Measurements from ENCODE around the gene TFE3.

The TFE3 gene

GRCh38 chrX:49069038-49069437, 25.9 kb upstream of the TFE3 start:
- H3K9me3 ChIP-seq (ENCODE audit: control insufficient read depth, insufficient read depth, low read length) = no peaks in the 10 kb centered on the region
- H3K4me3 ChIP-seq (ENCODE audit: low read depth, low read length) = no peak overlapping the region
- no peak overlapping the region for H3K9ac ChIP-seq (ENCODE audit: low read depth, low read length)
- H3K36me3 ChIP-seq (ENCODE audit: control insufficient read depth, insufficient read depth, low read length) = peaks cover 13% of the 10 kb centered on the region
- no peaks in the 10 kb centered on the region for H3K4me1 ChIP-seq (ENCODE audit: control insufficient read depth, insufficient read depth, low read length)
- no peaks in the 10 kb centered on the region for H3K27me3 ChIP-seq (ENCODE audit: control insufficient read depth, insufficient read depth, low read length)

DNA sequence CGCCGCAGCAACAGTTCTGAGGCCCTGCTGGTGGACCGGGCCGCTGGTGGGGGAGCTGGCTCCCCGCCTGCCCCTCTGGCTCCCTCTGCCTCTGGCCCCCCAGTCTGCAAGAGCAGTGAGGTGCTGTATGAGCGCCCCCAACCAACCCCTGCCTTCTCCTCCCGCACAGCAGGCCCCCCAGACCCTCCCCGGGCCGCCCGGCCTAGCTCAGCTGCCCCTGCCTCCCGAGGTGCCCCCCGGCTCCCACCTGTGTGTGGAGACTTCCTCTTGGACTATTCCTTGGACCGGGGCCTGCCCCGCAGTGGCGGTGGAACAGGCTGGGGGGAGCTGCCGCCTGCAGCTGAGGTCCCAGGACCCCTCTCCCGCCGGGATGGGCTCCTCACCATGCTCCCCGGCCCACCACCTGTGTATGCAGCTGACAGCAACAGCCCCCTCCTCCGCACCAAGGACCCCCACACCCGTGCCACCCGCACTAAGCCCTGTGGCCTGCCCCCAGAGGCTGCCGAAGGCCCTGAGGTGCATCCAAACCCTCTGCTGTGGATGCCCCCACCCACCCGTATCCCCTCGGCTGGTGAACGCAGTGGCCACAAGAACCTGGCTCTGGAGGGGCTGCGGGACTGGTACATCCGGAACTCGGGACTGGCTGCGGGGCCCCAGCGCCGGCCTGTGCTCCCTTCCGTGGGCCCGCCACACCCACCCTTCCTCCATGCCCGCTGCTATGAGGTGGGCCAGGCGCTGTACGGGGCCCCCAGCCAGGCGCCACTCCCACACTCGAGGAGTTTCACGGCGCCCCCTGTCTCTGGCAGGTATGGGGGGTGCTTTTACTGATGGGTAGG, 24.3 kb upstream of the TFE3 start:
- Histone ChIP-seq H3K4me3 (ENCODE audit: low read depth, low read length) (no peak overlapping the region), H3K4me1 (ENCODE audit: control insufficient read depth, insufficient read depth, low read length) (no peaks in the 10 kb centered on the region), H3K9ac (ENCODE audit: low read depth, low read length) (no peak overlapping the region), H3K9me3 (ENCODE audit: control insufficient read depth, insufficient read depth, low read length) (no peaks in the 10 kb centered on the region), H3K27me3 (ENCODE audit: control insufficient read depth, insufficient read depth, low read length) (no peaks in the 10 kb centered on the region), H3K36me3 (ENCODE audit: control insufficient read depth, insufficient read depth, low read length) (peaks cover 18% of the 10 kb centered on the region)

- Histone ChIP-seq H3K4me3 (ENCODE audit: low read depth, low read length) (no peak overlapping the region), H3K9ac (ENCODE audit: low read depth, low read length) (no peak overlapping the region), H3K9me3 (ENCODE audit: control insufficient read depth, insufficient read depth, low read length) (no peaks in the 10 kb centered on the region), H3K27me3 (ENCODE audit: control insufficient read depth, insufficient read depth, low read length) (no peaks in the 10 kb centered on the region), H3K36me3 (ENCODE audit: control insufficient read depth, insufficient read depth, low read length) (peaks cover 24% of the 10 kb centered on the region), H3K4me1 (ENCODE audit: control insufficient read depth, insufficient read depth, low read length) (no peaks in the 10 kb centered on the region)
These were observed 23.5 kb upstream of the TFE3 start for GRCh38 chrX:49066690-49067089.

DNA sequence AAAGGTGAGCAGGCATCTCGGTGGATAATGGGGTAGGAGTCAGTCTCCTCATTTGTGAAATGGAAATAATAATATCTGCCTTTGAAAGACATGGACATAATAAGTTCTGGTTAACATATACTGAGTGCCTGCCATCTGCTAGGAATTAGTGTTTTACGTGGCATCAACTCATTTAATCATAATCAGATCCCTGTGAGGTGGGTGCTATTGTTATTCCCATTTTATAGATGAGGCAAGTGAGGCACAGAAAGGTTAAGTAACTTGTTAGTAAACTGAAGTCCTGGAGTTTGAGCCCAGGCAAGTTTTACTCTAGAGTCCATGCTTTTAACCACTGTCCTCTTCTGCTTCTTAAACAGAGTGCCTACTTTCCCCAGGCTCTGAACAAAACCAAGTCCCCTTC, 23.1 kb upstream of the TFE3 start:
- Histone ChIP-seq H3K9ac (ENCODE audit: low read depth, low read length) (no peak overlapping the region), H3K4me1 (ENCODE audit: control insufficient read depth, insufficient read depth, low read length) (no peaks in the 10 kb centered on the region), H3K27me3 (ENCODE audit: control insufficient read depth, insufficient read depth, low read length) (no peaks in the 10 kb centered on the region), H3K4me3 (ENCODE audit: low read depth, low read length) (no peak overlapping the region), H3K36me3 (ENCODE audit: control insufficient read depth, insufficient read depth, low read length) (peaks cover 28% of the 10 kb centered on the region), H3K9me3 (ENCODE audit: control insufficient read depth, insufficient read depth, low read length) (no peaks in the 10 kb centered on the region)

GRCh38 chrX:49064735-49065134, 21.6 kb upstream of the TFE3 start:
- no peaks in the 10 kb centered on the region for H3K4me1 ChIP-seq (ENCODE audit: control insufficient read depth, insufficient read depth, low read length)
- no peaks in the 10 kb centered on the region for H3K9me3 ChIP-seq (ENCODE audit: control insufficient read depth, insufficient read depth, low read length)
- H3K36me3 ChIP-seq (ENCODE audit: control insufficient read depth, insufficient read depth, low read length) = peaks cover 25% of the 10 kb centered on the region
- no peak overlapping the region for H3K4me3 ChIP-seq (ENCODE audit: low read depth, low read length)
- no peak overlapping the region for H3K9ac ChIP-seq (ENCODE audit: low read depth, low read length)
- no peaks in the 10 kb centered on the region for H3K27me3 ChIP-seq (ENCODE audit: control insufficient read depth, insufficient read depth, low read length)

- H3K27me3 ChIP-seq (ENCODE audit: control insufficient read depth, insufficient read depth, low read length) = no peaks in the 10 kb centered on the region
- peaks cover 25% of the 10 kb centered on the region for H3K36me3 ChIP-seq (ENCODE audit: control insufficient read depth, insufficient read depth, low read length)
- H3K4me1 ChIP-seq (ENCODE audit: control insufficient read depth, insufficient read depth, low read length) = no peaks in the 10 kb centered on the region
- H3K4me3 ChIP-seq (ENCODE audit: low read depth, low read length) = no peak overlapping the region
- no peaks in the 10 kb centered on the region for H3K9me3 ChIP-seq (ENCODE audit: control insufficient read depth, insufficient read depth, low read length)
- H3K9ac ChIP-seq (ENCODE audit: low read depth, low read length) = no peak overlapping the region
These were observed 21.1 kb upstream of the TFE3 start for GRCh38 chrX:49064303-49064702.

GRCh38 chrX:49063715-49064114, 20.6 kb upstream of the TFE3 start:
- no peaks in the 10 kb centered on the region for H3K4me1 ChIP-seq (ENCODE audit: control insufficient read depth, insufficient read depth, low read length)
- H3K9me3 ChIP-seq (ENCODE audit: control insufficient read depth, insufficient read depth, low read length) = no peaks in the 10 kb centered on the region
- no peak overlapping the region for H3K4me3 ChIP-seq (ENCODE audit: low read depth, low read length)
- H3K36me3 ChIP-seq (ENCODE audit: control insufficient read depth, insufficient read depth, low read length) = peaks cover 25% of the 10 kb centered on the region
- H3K27me3 ChIP-seq (ENCODE audit: control insufficient read depth, insufficient read depth, low read length) = no peaks in the 10 kb centered on the region
- H3K9ac ChIP-seq (ENCODE audit: low read depth, low read length) = no peak overlapping the region

- no peaks in the 10 kb centered on the region for H3K4me1 ChIP-seq (ENCODE audit: control insufficient read depth, insufficient read depth, low read length)
- H3K36me3 ChIP-seq (ENCODE audit: control insufficient read depth, insufficient read depth, low read length) = peaks cover 25% of the 10 kb centered on the region
- no peak overlapping the region for H3K9ac ChIP-seq (ENCODE audit: low read depth, low read length)
- no peaks in the 10 kb centered on the region for H3K27me3 ChIP-seq (ENCODE audit: control insufficient read depth, insufficient read depth, low read length)
- H3K4me3 ChIP-seq (ENCODE audit: low read depth, low read length) = no peak overlapping the region
- no peaks in the 10 kb centered on the region for H3K9me3 ChIP-seq (ENCODE audit: control insufficient read depth, insufficient read depth, low read length)
These were observed 18.8 kb upstream of the TFE3 start for GRCh38 chrX:49061916-49062315.

DNA sequence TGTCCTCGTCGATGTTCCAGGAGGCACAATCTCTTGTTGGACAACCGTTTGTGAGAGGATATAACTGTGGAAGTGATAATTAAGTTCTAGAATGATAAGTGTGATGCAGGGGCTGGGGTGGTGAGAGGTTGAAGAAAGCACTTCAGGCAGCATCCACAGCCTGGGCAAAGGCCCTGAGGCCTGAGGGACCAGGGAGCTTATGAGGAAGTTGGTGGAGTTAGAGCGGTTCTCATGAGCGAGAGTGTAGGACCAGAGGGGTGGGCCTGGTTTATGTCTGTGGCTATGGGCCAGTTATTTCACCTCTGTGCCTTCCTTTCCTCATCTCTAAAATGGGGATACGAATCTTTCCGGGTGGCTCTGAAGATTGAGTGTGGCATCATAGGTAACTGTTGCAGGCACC, 18.3 kb upstream of the TFE3 start:
- Histone ChIP-seq H3K4me3 (ENCODE audit: low read depth, low read length) (no peak overlapping the region), H3K36me3 (ENCODE audit: control insufficient read depth, insufficient read depth, low read length) (peaks cover 25% of the 10 kb centered on the region), H3K9me3 (ENCODE audit: control insufficient read depth, insufficient read depth, low read length) (no peaks in the 10 kb centered on the region), H3K27me3 (ENCODE audit: control insufficient read depth, insufficient read depth, low read length) (no peaks in the 10 kb centered on the region), H3K9ac (ENCODE audit: low read depth, low read length) (no peak overlapping the region), H3K4me1 (ENCODE audit: control insufficient read depth, insufficient read depth, low read length) (no peaks in the 10 kb centered on the region)

DNA sequence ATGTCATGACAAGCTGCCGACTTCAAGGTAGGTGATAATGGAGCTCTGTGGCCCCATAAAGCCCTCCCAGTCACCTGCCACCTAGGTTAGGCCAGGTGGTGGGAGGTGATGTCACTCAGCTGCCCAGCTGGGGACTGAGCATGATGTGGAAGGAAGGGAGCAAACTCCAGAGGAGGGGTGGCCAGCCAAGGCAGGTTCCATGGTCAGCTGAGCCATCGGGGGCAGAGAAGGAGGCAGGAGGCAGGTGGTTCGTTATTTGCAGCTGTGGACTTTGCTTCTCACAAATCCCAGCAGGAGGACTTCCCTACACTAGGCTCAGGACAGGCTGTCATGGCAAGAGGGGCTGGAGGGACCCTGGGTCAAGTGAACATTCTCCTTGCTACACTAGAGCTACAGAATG, 17.8 kb upstream of the TFE3 start:
- H3K9ac ChIP-seq (ENCODE audit: low read depth, low read length) = no peak overlapping the region
- no peak overlapping the region for H3K4me3 ChIP-seq (ENCODE audit: low read depth, low read length)
- no peaks in the 10 kb centered on the region for H3K4me1 ChIP-seq (ENCODE audit: control insufficient read depth, insufficient read depth, low read length)
- H3K9me3 ChIP-seq (ENCODE audit: control insufficient read depth, insufficient read depth, low read length) = no peaks in the 10 kb centered on the region
- no peaks in the 10 kb centered on the region for H3K27me3 ChIP-seq (ENCODE audit: control insufficient read depth, insufficient read depth, low read length)
- peaks cover 25% of the 10 kb centered on the region for H3K36me3 ChIP-seq (ENCODE audit: control insufficient read depth, insufficient read depth, low read length)

GRCh38 chrX:49059681-49060085, 16.5 kb upstream of the TFE3 start:
- H3K4me3 ChIP-seq (ENCODE audit: low read depth, low read length) = peak overlapping the region; percentile 69

DNA sequence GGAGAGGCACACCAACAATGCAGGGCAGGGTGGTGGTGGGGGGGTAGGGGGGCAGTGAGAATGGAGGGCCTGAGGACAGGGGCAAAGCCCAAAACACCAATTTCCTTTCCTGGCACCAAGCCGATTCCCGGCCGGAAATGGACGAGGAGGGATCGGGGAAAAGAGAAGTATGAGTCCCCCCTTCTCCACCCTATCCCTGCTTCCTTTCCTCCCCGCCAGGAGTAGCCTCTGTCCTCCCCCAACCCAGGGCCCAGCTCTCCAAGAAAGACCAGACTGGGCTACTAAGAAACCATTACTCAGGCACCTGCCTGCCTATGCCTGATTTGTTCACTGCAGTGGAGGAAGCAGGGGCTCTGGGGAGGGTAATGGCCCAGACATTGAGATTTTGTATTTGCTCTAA, 16.0 kb upstream of the TFE3 start:
- Histone ChIP-seq H3K9ac (ENCODE audit: low read depth, low read length) (no peak overlapping the region), H3K36me3 (ENCODE audit: control insufficient read depth, insufficient read depth, low read length) (peaks cover 16% of the 10 kb centered on the region), H3K4me3 (ENCODE audit: low read depth, low read length) (peak overlapping the region; percentile 69), H3K9me3 (ENCODE audit: control insufficient read depth, insufficient read depth, low read length) (no peaks in the 10 kb centered on the region), H3K27me3 (ENCODE audit: control insufficient read depth, insufficient read depth, low read length) (no peaks in the 10 kb centered on the region), H3K4me1 (ENCODE audit: control insufficient read depth, insufficient read depth, low read length) (no peaks in the 10 kb centered on the region)

More at GRCh38 chrX:49059681-49060085, 16.5 kb upstream of the TFE3 start:
- H3K36me3 ChIP-seq (ENCODE audit: control insufficient read depth, insufficient read depth, low read length) = peaks cover 19% of the 10 kb centered on the region
- no peaks in the 10 kb centered on the region for H3K9me3 ChIP-seq (ENCODE audit: control insufficient read depth, insufficient read depth, low read length)
- H3K9ac ChIP-seq (ENCODE audit: low read depth, low read length) = no peak overlapping the region
- H3K4me1 ChIP-seq (ENCODE audit: control insufficient read depth, insufficient read depth, low read length) = no peaks in the 10 kb centered on the region
- no peaks in the 10 kb centered on the region for H3K27me3 ChIP-seq (ENCODE audit: control insufficient read depth, insufficient read depth, low read length)
